MM.1S (cell line): ENCODE results near the gene PLAAT3.

ENCODE experiments used
- CTCF ChIP-seq: fragments of 300-600 bp; sonication (generic); IDR thresholded peaks from 2 replicates; pipeline ENCODE4 v1.5.1; 2016; ENCODE audit warnings: antibody characterized with exemption, low read length, mixed read lengths
- EZH2 ChIP-seq: fragments of 300-600 bp; sonication (generic); optimal IDR thresholded peaks from 2 replicates; pipeline ENCODE3; 2017; ENCODE audit warnings: low read depth, mild to moderate bottlenecking, antibody characterized with exemption, low read length, mixed read lengths
- EZH2phosphoT487 ChIP-seq: fragments of 300-600 bp; sonication (generic); IDR thresholded peaks from 2 replicates; pipeline ENCODE4 v1.6.1; 2018; ENCODE audit warnings: antibody characterized with exemption, low read length

GRCh38 chr11:63613517-63614135 lies 607 bp downstream of the PLAAT3 start:
- TF ChIP-seq CTCF: no peak
- TF ChIP-seq EZH2phosphoT487: no peak
- TF ChIP-seq EZH2: no peak
